Measurements from ENCODE around the gene PIK3R3.

PIK3R3 gene

GRCh38 chr1:46030876-46031660 is 101.4 kb downstream of the PIK3R3 start:
- DNase-seq (ENCODE audit: low read depth): no peak
- Histone ChIP-seq H3K9me3 (ENCODE audit: control insufficient read depth, low read length) (no peaks in the 10 kb centered on the region), H3K4me1 (ENCODE audit: control insufficient read depth, insufficient read depth, low read length) (no peaks in the 10 kb centered on the region), H3K36me3 (ENCODE audit: control insufficient read depth, insufficient read depth, low read length, severe bottlenecking) (peaks cover 32% of the 10 kb centered on the region), H3K4me3 (ENCODE audit: low read length) (no peak overlapping the region), H3K9ac (ENCODE audit: low read length) (no peak overlapping the region), H3K27me3 (replicated peaks; ENCODE audit: control insufficient read depth, insufficient read depth, low read length) (no peaks in the 10 kb centered on the region)

DNA sequence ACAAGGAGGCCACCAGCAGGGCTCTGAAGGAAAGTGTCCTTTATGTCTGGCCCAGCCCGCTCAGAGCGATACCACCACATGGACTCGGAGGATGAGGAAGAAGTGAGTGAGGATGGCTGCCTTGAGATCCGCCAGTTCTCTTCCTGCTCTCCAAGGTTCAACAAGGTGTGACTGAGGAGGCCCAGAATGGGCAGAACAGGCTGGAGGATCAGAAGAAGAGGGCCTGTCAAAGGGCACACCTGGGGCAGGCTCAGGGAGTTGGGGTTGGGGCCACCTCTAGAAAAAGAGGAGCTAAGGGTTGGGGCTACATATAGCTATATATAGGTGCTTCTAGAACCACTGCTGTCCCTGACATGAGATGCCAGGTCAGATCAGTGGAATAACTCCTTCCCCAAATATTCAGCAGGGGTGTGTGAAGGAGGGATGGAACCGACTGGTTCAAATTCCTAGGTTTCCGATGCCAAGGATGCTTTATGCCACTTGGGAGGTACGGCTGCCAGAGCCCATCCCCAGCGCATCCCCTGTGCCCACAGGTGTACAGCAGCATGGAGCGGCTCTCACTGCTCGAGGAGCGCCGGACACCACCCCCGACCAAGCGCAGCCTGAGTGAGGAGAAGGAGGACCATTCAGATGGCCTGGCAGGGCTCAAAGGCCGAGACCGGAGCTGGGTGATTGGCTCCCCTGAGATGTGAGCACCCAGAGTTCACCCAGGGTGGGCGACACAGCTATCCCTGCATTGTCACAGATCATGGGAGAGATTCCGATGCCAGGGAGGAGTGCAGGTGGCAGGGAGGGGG is 102.2 kb downstream of the PIK3R3 start:
- Histone ChIP-seq H3K4me1 (ENCODE audit: control insufficient read depth, insufficient read depth, low read length) (no peaks in the 10 kb centered on the region), H3K9ac (ENCODE audit: low read length) (no peak overlapping the region), H3K36me3 (ENCODE audit: control insufficient read depth, insufficient read depth, low read length, severe bottlenecking) (peaks cover 36% of the 10 kb centered on the region), H3K27me3 (replicated peaks; ENCODE audit: control insufficient read depth, insufficient read depth, low read length) (no peaks in the 10 kb centered on the region), H3K9me3 (ENCODE audit: control insufficient read depth, low read length) (no peaks in the 10 kb centered on the region), H3K4me3 (ENCODE audit: low read length) (no peak overlapping the region)
- DNase-seq (ENCODE audit: low read depth): no peak

DNA sequence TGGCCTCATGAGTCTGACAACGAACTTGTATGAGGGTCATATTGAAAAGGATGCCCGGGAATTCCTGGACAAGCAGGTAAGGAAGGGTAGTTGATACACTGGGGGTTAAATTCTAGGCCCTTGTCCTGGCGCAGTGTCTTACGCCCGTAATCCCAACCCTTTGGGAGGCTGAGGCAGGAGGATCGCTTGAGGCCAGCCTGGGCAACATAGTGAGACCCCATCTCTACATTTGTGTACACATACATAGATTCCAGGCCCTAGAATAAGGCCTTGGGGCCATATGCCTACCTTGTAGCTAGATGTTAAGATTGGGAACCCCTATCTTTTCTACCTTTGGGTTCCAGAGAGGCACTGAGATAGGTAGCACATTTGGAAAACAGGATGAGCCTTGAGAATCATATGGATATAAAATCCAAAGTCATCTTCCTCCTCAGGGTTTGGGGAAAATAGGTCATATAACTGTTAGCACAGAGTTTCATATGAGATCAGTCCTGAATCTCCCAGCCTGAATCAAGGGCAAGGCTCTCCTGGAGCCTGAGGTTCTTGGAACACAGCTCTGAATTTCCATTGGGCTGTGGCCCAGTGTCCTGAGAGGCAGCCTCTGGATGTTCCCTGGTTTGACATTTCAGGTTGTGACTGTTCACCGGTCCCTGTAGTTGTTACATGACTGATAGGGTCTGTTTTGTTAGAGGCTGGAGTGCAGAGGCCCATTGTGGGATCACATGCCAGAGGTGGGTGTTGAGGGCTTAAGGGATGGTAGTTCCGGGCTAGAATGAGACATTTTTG is 104.4 kb downstream of the PIK3R3 start:
- H3K4me3 ChIP-seq (ENCODE audit: low read length): no peak overlapping the region
- H3K9ac ChIP-seq (ENCODE audit: low read length): no peak overlapping the region
- DNase-seq (ENCODE audit: low read depth): no peak
- H3K27me3 ChIP-seq (replicated peaks; ENCODE audit: control insufficient read depth, insufficient read depth, low read length): no peaks in the 10 kb centered on the region
- peaks cover 51% of the 10 kb centered on the region for H3K36me3 ChIP-seq (ENCODE audit: control insufficient read depth, insufficient read depth, low read length, severe bottlenecking)
- H3K4me1 ChIP-seq (ENCODE audit: control insufficient read depth, insufficient read depth, low read length): no peaks in the 10 kb centered on the region
- H3K9me3 ChIP-seq (ENCODE audit: control insufficient read depth, low read length): no peaks in the 10 kb centered on the region

- Histone ChIP-seq H3K36me3 (ENCODE audit: control insufficient read depth, insufficient read depth, low read length, severe bottlenecking) (peaks cover 53% of the 10 kb centered on the region), H3K9me3 (ENCODE audit: control insufficient read depth, low read length) (no peaks in the 10 kb centered on the region), H3K4me1 (ENCODE audit: control insufficient read depth, insufficient read depth, low read length) (no peaks in the 10 kb centered on the region), H3K4me3 (ENCODE audit: low read length) (no peak overlapping the region), H3K9ac (ENCODE audit: low read length) (no peak overlapping the region), H3K27me3 (replicated peaks; ENCODE audit: control insufficient read depth, insufficient read depth, low read length) (no peaks in the 10 kb centered on the region)
- DNase-seq (ENCODE audit: low read depth): no peak
Observed at GRCh38 chr1:46026531-46026930, 105.9 kb downstream of the PIK3R3 start.

GRCh38 chr1:46021046-46021996 is 111.1 kb downstream of the PIK3R3 start:
- Histone ChIP-seq H3K9ac (ENCODE audit: low read length) (no peak overlapping the region), H3K9me3 (ENCODE audit: control insufficient read depth, low read length) (no peaks in the 10 kb centered on the region), H3K4me1 (ENCODE audit: control insufficient read depth, insufficient read depth, low read length) (peaks cover 16% of the 10 kb centered on the region), H3K36me3 (ENCODE audit: control insufficient read depth, insufficient read depth, low read length, severe bottlenecking) (peaks cover 29% of the 10 kb centered on the region), H3K27me3 (replicated peaks; ENCODE audit: control insufficient read depth, insufficient read depth, low read length) (no peaks in the 10 kb centered on the region), H3K4me3 (ENCODE audit: low read length) (no peak overlapping the region)
- no peak for DNase-seq (ENCODE audit: low read depth)

GRCh38 chr1:46020010-46020409 is 112.4 kb downstream of the PIK3R3 start:
- Histone ChIP-seq H3K4me3 (ENCODE audit: low read length) (no peak overlapping the region), H3K4me1 (ENCODE audit: control insufficient read depth, insufficient read depth, low read length) (peaks cover 16% of the 10 kb centered on the region), H3K27me3 (replicated peaks; ENCODE audit: control insufficient read depth, insufficient read depth, low read length) (no peaks in the 10 kb centered on the region), H3K36me3 (ENCODE audit: control insufficient read depth, insufficient read depth, low read length, severe bottlenecking) (peaks cover 26% of the 10 kb centered on the region), H3K9me3 (ENCODE audit: control insufficient read depth, low read length) (no peaks in the 10 kb centered on the region), H3K9ac (ENCODE audit: low read length) (no peak overlapping the region)
- no peak for DNase-seq (ENCODE audit: low read depth)

GRCh38 chr1:46019348-46019747 is 113.1 kb downstream of the PIK3R3 start:
- no peak for DNase-seq (ENCODE audit: low read depth)
- no peak overlapping the region for H3K4me3 ChIP-seq (ENCODE audit: low read length)
- H3K27me3 ChIP-seq (replicated peaks; ENCODE audit: control insufficient read depth, insufficient read depth, low read length): no peaks in the 10 kb centered on the region
- no peaks in the 10 kb centered on the region for H3K9me3 ChIP-seq (ENCODE audit: control insufficient read depth, low read length)
- H3K36me3 ChIP-seq (ENCODE audit: control insufficient read depth, insufficient read depth, low read length, severe bottlenecking): peaks cover 23% of the 10 kb centered on the region
- H3K9ac ChIP-seq (ENCODE audit: low read length): no peak overlapping the region
- peaks cover 16% of the 10 kb centered on the region for H3K4me1 ChIP-seq (ENCODE audit: control insufficient read depth, insufficient read depth, low read length)

DNA sequence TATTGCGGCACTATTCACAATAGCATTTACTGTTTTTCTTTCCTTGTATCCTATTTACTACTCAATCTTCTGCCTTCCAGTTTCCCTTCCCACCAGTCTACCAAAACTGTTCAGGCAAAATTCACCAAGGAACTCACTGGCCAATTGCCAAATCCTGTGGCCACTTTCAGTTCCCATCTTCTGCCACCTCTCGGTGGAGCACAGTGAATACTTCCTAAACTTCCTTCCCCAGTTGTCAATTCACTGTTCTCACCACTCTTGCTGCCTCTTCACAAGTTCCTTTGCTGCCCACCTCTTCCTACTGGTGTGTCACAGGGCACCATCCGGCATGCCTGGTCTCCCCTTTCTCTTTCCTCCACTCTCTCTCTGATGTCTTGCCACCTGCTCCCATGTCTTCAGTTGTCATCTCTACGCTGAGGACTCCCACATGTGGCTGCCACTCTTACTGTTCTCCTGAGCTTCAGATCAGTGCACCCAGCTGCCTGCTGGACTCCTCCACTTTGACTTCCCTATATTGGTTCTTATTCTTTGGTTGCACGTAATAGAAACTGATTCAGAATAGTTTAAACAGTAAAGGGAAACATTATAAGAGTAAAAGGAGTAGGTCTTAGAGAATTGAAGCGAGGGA is 114.4 kb downstream of the PIK3R3 start:
- DNase-seq (ENCODE audit: low read depth): no peak
- Histone ChIP-seq H3K9ac (ENCODE audit: low read length) (no peak overlapping the region), H3K27me3 (replicated peaks; ENCODE audit: control insufficient read depth, insufficient read depth, low read length) (no peaks in the 10 kb centered on the region), H3K36me3 (ENCODE audit: control insufficient read depth, insufficient read depth, low read length, severe bottlenecking) (peaks cover 11% of the 10 kb centered on the region), H3K9me3 (ENCODE audit: control insufficient read depth, low read length) (no peaks in the 10 kb centered on the region), H3K4me3 (ENCODE audit: low read length) (no peak overlapping the region), H3K4me1 (ENCODE audit: control insufficient read depth, insufficient read depth, low read length) (peaks cover 16% of the 10 kb centered on the region)

GRCh38 chr1:46013581-46013980 is 118.8 kb downstream of the PIK3R3 start:
- no peak for DNase-seq (ENCODE audit: low read depth)
- Histone ChIP-seq H3K36me3 (ENCODE audit: control insufficient read depth, insufficient read depth, low read length, severe bottlenecking) (peaks cover 29% of the 10 kb centered on the region), H3K4me1 (ENCODE audit: control insufficient read depth, insufficient read depth, low read length) (no peaks in the 10 kb centered on the region), H3K9ac (ENCODE audit: low read length) (no peak overlapping the region), H3K9me3 (ENCODE audit: control insufficient read depth, low read length) (no peaks in the 10 kb centered on the region), H3K27me3 (replicated peaks; ENCODE audit: control insufficient read depth, insufficient read depth, low read length) (no peaks in the 10 kb centered on the region), H3K4me3 (ENCODE audit: low read length) (no peak overlapping the region)

DNA sequence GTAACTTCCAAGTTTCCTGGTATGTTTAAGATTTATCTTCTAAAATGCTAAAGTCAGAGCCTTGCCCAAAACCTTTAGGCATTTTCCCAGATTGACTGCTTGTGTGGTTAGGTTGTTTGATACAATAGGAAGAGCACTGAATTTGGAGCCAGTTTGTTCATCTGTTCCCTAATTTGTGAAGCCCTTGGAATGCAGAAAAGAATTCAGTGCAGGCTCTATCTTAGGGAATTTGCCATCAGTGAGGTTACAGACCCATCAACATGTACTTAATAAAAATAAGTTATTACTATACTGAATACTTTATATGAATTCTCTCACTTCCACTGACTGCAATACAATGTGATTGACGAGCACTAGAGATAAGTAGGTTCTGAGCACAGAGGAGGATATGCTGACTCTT is 120.2 kb downstream of the PIK3R3 start:
- Histone ChIP-seq H3K36me3 (ENCODE audit: control insufficient read depth, insufficient read depth, low read length, severe bottlenecking) (peaks cover 41% of the 10 kb centered on the region), H3K4me1 (ENCODE audit: control insufficient read depth, insufficient read depth, low read length) (no peaks in the 10 kb centered on the region), H3K4me3 (ENCODE audit: low read length) (no peak overlapping the region), H3K9me3 (ENCODE audit: control insufficient read depth, low read length) (no peaks in the 10 kb centered on the region), H3K27me3 (replicated peaks; ENCODE audit: control insufficient read depth, insufficient read depth, low read length) (no peaks in the 10 kb centered on the region), H3K9ac (ENCODE audit: low read length) (no peak overlapping the region)
- DNase-seq (ENCODE audit: low read depth): no peak

Measured in adipocyte (in vitro differentiated cells).